ENCODE measurements around the gene STRBP.
A peak's percentile ranks its signal among the peaks of the same experiment; 100 is the strongest.

STRBP gene

DNA sequence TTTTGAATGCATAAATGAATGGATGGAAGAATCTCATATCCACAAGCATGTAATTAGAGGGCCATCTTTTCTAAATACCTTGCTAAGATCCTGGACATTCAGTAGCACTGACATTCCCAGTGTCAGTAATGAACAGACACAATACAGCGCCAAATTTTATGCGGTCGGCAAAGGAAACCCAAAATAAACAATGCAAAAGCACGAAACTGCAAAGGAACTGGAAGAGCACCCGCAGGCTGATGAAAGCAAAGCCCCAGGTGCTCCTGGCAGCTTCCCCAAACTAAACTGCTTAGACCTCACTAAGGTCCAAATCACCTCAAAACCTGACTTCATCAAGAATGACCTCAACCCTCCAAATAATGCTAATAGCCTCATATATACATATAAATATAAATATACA lies 133.0 kb downstream of the STRBP start:
- no peak for TF ChIP-seq CTCF (conservative IDR thresholded peaks at IDR 0.05; ENCODE audit: low read depth, low read length)
- DNase-seq (ENCODE audit: low read depth), result no peak

GRCh38 chr9:123132696-123133095 lies 135.7 kb downstream of the STRBP start:
- no peak for TF ChIP-seq CTCF (conservative IDR thresholded peaks at IDR 0.05; ENCODE audit: low read depth, low read length)
- no peak for DNase-seq (ENCODE audit: low read depth)
- H3K4me3 ChIP-seq (ENCODE audit: low read depth, low read length), result no peak overlapping the region

More for the DNA sequence above, 133.0 kb downstream of the STRBP start:
- H3K4me3 ChIP-seq (ENCODE audit: low read depth, low read length), result no peak overlapping the region

DNA sequence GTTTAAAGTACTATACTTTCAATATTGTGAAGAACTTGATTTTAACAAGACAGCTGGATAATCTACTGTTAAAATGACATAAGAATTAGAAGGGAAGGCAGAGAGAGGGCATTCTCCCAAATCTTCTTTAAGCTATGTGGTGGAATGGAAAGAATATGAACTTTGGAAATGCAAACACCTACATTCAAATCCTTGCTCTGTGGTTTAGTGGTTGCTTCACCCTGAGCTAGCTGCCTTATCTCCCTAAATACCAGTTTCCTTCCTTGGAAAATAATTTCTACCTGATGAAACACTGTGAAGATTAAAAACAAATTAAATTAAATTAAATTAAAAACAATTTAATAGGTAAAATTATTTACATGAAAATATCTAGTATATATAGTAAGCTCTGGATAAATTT lies 136.4 kb downstream of the STRBP start:
- no peak for DNase-seq (ENCODE audit: low read depth)
- no peak for TF ChIP-seq CTCF (conservative IDR thresholded peaks at IDR 0.05; ENCODE audit: low read depth, low read length)
- no peak overlapping the region for H3K4me3 ChIP-seq (ENCODE audit: low read depth, low read length)

DNA sequence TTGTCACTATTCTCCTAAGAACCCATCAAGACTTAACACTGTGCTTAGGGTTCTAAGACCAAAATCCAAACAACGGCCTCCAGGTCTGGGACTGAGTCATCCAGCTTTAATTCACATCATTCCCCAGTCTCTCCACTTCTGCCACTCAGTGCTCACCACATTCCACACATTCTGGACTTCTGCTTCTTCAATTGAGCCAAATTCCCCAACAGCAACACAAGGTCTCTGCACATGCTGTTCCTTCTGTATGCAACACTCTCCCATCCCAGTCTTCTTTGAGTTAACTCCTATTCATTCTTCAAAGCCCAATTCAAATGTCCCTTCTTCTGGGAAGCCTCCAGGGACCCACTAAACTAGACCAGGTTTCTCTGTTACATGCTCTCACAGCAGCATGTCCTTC lies 137.1 kb downstream of the STRBP start:
- H3K4me3 ChIP-seq (ENCODE audit: low read depth, low read length), result no peak overlapping the region
- no peak for TF ChIP-seq CTCF (conservative IDR thresholded peaks at IDR 0.05; ENCODE audit: low read depth, low read length)
- DNase-seq (ENCODE audit: low read depth), result peak; percentile 81

- H3K4me3 ChIP-seq (ENCODE audit: low read depth, low read length), result no peak overlapping the region
- no peak for TF ChIP-seq CTCF (conservative IDR thresholded peaks at IDR 0.05; ENCODE audit: low read depth, low read length)
- no peak for DNase-seq (ENCODE audit: low read depth)
Measured at GRCh38 chr9:123129423-123129822, 139.0 kb downstream of the STRBP start.

GRCh38 chr9:123128591-123128990 lies 139.8 kb downstream of the STRBP start:
- DNase-seq (ENCODE audit: low read depth), result no peak
- TF ChIP-seq CTCF (conservative IDR thresholded peaks at IDR 0.05; ENCODE audit: low read depth, low read length), result no peak
- H3K4me3 ChIP-seq (ENCODE audit: low read depth, low read length), result no peak overlapping the region

GRCh38 chr9:123127512-123128075 lies 140.8 kb downstream of the STRBP start:
- no peak for TF ChIP-seq CTCF (conservative IDR thresholded peaks at IDR 0.05; ENCODE audit: low read depth, low read length)
- DNase-seq (ENCODE audit: low read depth), result no peak
- no peak overlapping the region for H3K4me3 ChIP-seq (ENCODE audit: low read depth, low read length)
